IMR-90 (cell line): ENCODE measurements around the gene CDK5. TPM values are rescaled to one million over a fixed set of nuclear protein-coding genes. Genes with fewer than 3 reads are reported as not detected.

Experiments used
- ATAC-seq: fragments of 200-7000 bp; cut with Tn5 transposase; 2 replicates; pipeline ENCODE4 v1.9.1; 2020; ENCODE audit warnings: low read depth, mild to moderate bottlenecking, moderate library complexity
- BruUV-seq: library from RNA; stranded (reverse); fragments of 400-500 nt; replicated peaks from 2 replicates; lab custom pipeline; 2021; lab: Mats Ljungman, UMichigan
- CTCF ChIA-PET: fragments of 300-600 bp; formaldehyde crosslinking; extraction: SDS; loops from one replicate; lab custom pipeline; 2021; ENCODE audit warnings: antibody characterized with exemption; lab: Yijun Ruan, JAX
- POLR2A ChIA-PET: fragments of 300-600 bp; sonication (Branson Sonifier 250); formaldehyde crosslinking; loops from one replicate; lab custom pipeline; 2022; ENCODE audit warnings: antibody characterized with exemption; ENCODE audit not compliant: unreplicated experiment; lab: Charles Lee
- DNase-seq: peaks from one replicate; pipeline ENCODE4 v3.0.0; 2013
- H2AFZ ChIP-seq: replicated peaks from 2 replicates; pipeline ENCODE3; 2013; ENCODE audit warnings: low read length, mild to moderate bottlenecking; ENCODE audit not compliant: poor library complexity
- H2AK5ac ChIP-seq: 2 replicates; pipeline ENCODE4 v1.6.1; 2013; ENCODE audit warnings: low read depth, low read length, inconsistent platforms
- H2AK9ac ChIP-seq: replicated peaks from 2 replicates; pipeline ENCODE3; 2013; ENCODE audit warnings: mild to moderate bottlenecking, low read depth, low read length, moderate library complexity; ENCODE audit not compliant: poor library complexity
- H2BK120ac ChIP-seq: 2 replicates; pipeline ENCODE4 v1.6.1; 2013; ENCODE audit warnings: low read depth, low read length, inconsistent platforms
- H2BK15ac ChIP-seq: 3 replicates; pipeline ENCODE4 v1.6.1; 2013; ENCODE audit warnings: low read depth, low read length, inconsistent platforms
- H2BK20ac ChIP-seq: 2 replicates; pipeline ENCODE4 v1.6.1; 2013; ENCODE audit warnings: low read depth, mild to moderate bottlenecking, inconsistent platforms, low read length, moderate library complexity
- H2BK5ac ChIP-seq: 2 replicates; pipeline ENCODE4 v1.6.1; 2013; ENCODE audit warnings: mild to moderate bottlenecking, low read depth, low read length, inconsistent platforms; ENCODE audit not compliant: poor library complexity, severe bottlenecking
- H3K14ac ChIP-seq: replicated peaks from 2 replicates; pipeline ENCODE4 v1.6.1; 2013; ENCODE audit warnings: low read depth, low read length, inconsistent platforms
- H3K18ac ChIP-seq: 2 replicates; pipeline ENCODE4 v1.6.1; 2013; ENCODE audit warnings: low read depth, low read length, control low read depth
- H3K23ac ChIP-seq: 2 replicates; pipeline ENCODE4 v1.6.1; 2013; ENCODE audit warnings: low read depth, low read length, inconsistent platforms
- H3K27ac ChIP-seq: 2 replicates; pipeline ENCODE4 v1.5.1; 2013; ENCODE audit warnings: mild to moderate bottlenecking, control low read depth, low read length; ENCODE audit not compliant: insufficient read depth
- H3K27me3 ChIP-seq: 2 replicates; pipeline ENCODE4 v1.6.1; 2013; ENCODE audit warnings: low read length; ENCODE audit not compliant: control insufficient read depth, insufficient read depth
- H3K36me3 ChIP-seq: 2 replicates; pipeline ENCODE4 v1.6.1; 2013; ENCODE audit warnings: low read length, mixed read lengths; ENCODE audit not compliant: control insufficient read depth, insufficient read depth
- H3K4ac ChIP-seq: 2 replicates; pipeline ENCODE4 v1.6.1; 2013; ENCODE audit warnings: low read depth, low read length, inconsistent platforms
- H3K4me1 ChIP-seq: 2 replicates; pipeline ENCODE4 v1.6.1; 2013; ENCODE audit warnings: low read length, mixed read lengths; ENCODE audit not compliant: control insufficient read depth, insufficient read depth
- H3K4me2 ChIP-seq: 2 replicates; pipeline ENCODE4 v1.6.1; 2013; ENCODE audit warnings: low read depth, mild to moderate bottlenecking, control low read depth, low read length, moderate library complexity
- H3K4me3 ChIP-seq: 2 replicates; pipeline ENCODE4 v1.5.1; 2013; ENCODE audit warnings: low read depth, mild to moderate bottlenecking, control low read depth, low read length, moderate library complexity; ENCODE audit not compliant: insufficient read depth
- H3K56ac ChIP-seq: 2 replicates; pipeline ENCODE4 v1.6.1; 2013; ENCODE audit warnings: low read length, inconsistent platforms; ENCODE audit not compliant: insufficient read depth; ENCODE audit errors: extremely low read depth
- H3K79me1 ChIP-seq, 2 experiments: 2 replicates each; pipeline ENCODE4 v1.6.1; 2013; ENCODE audit warnings: low read length in 2 of 2, inconsistent platforms in 1 of 2, low read depth in 1 of 2
- H3K9ac ChIP-seq: 2 replicates; pipeline ENCODE4 v1.6.1; 2013; ENCODE audit warnings: low read depth, low read length, control low read depth
- H3K9me1 ChIP-seq: 2 replicates; pipeline ENCODE4 v1.6.1; 2013; ENCODE audit warnings: low read length, inconsistent platforms; ENCODE audit not compliant: insufficient read depth
- H3K9me3 ChIP-seq: 2 replicates; pipeline ENCODE4 v1.6.1; 2013; ENCODE audit warnings: low read length; ENCODE audit not compliant: control insufficient read depth, insufficient read depth
- H4K20me1 ChIP-seq: 2 replicates; pipeline ENCODE4 v1.6.1; 2013; ENCODE audit warnings: low read length, inconsistent platforms; ENCODE audit not compliant: insufficient read depth
- H4K5ac ChIP-seq: 2 replicates; pipeline ENCODE4 v1.6.1; 2013; ENCODE audit warnings: mild to moderate bottlenecking, low read depth, low read length, control low read depth
- H4K8ac ChIP-seq, 2 experiments: 2 replicates each; pipeline ENCODE4 v1.6.1; 2013; ENCODE audit warnings: low read depth in 2 of 2, low read length in 2 of 2, control low read depth in 1 of 2, inconsistent platforms in 1 of 2
- H4K91ac ChIP-seq: 2 replicates; pipeline ENCODE4 v1.6.1; 2013; ENCODE audit warnings: low read depth, low read length, inconsistent platforms; ENCODE audit not compliant: insufficient read depth
- BHLHE40 ChIP-seq: fragments of 150-350 bp; IDR thresholded peaks from 2 replicates; pipeline ENCODE4 v1.6.1; 2016; ENCODE audit warnings: mild to moderate bottlenecking, low read depth, low read length
- CEBPB ChIP-seq: IDR thresholded peaks from 2 replicates; pipeline ENCODE4 v1.6.1; 2012; ENCODE audit warnings: low read depth, low read length, improper control_type of control experiment
- CHD1 ChIP-seq: IDR thresholded peaks from 2 replicates; pipeline ENCODE4 v1.6.1; 2012; ENCODE audit warnings: low read depth, low read length, improper control_type of control experiment
- FOS ChIP-seq: fragments of 150-350 bp; IDR thresholded peaks from 2 replicates; pipeline ENCODE4 v1.6.1; 2016; ENCODE audit warnings: low read depth, low read length
- MAFK ChIP-seq: IDR thresholded peaks from 2 replicates; pipeline ENCODE4 v1.6.1; 2012; ENCODE audit warnings: low read depth, low read length, improper control_type of control experiment
- MAZ ChIP-seq: IDR thresholded peaks from 2 replicates; pipeline ENCODE4 v1.6.1; 2012; ENCODE audit warnings: low read depth, mild to moderate bottlenecking, low read length, improper control_type of control experiment, moderate library complexity, borderline replicate concordance
- MXI1 ChIP-seq: IDR thresholded peaks from 2 replicates; pipeline ENCODE4 v1.6.1; 2012; ENCODE audit warnings: low read depth, mild to moderate bottlenecking, low read length, moderate library complexity, borderline replicate concordance
- NFE2L2 ChIP-seq: fragments of 150-350 bp; IDR thresholded peaks from 2 replicates; pipeline ENCODE4 v1.6.1; 2016; ENCODE audit warnings: low read depth, mild to moderate bottlenecking, low read length
- POLR2A ChIP-seq: IDR thresholded peaks from 2 replicates; pipeline ENCODE4 v1.6.1; 2012; ENCODE audit warnings: mild to moderate bottlenecking, low read depth, low read length
- RAD21 ChIP-seq: IDR thresholded peaks from 2 replicates; pipeline ENCODE4 v1.6.1; 2012; ENCODE audit warnings: low read length, improper control_type of control experiment
- RCOR1 ChIP-seq: IDR thresholded peaks from 2 replicates; pipeline ENCODE4 v1.6.1; 2012; ENCODE audit warnings: mild to moderate bottlenecking, low read length, improper control_type of control experiment; ENCODE audit not compliant: insufficient replicate concordance
- RFX5 ChIP-seq: IDR thresholded peaks from 2 replicates; pipeline ENCODE4 v1.8.0; 2012; ENCODE audit warnings: low read depth, mild to moderate bottlenecking, low read length, moderate library complexity
- SMC3 ChIP-seq: fragments of 150-350 bp; IDR thresholded peaks from 2 replicates; pipeline ENCODE4 v1.6.1; 2016; ENCODE audit warnings: low read depth, mild to moderate bottlenecking, antibody characterized with exemption, low read length, moderate library complexity
- WGBS, 2 experiments: methylation state at CpG; one replicate each; pipeline versions ENCODE4 v1.1.5 to v1.1.7; 2013; ENCODE audit warnings: missing lambda C conversion rate in 2 of 2; ENCODE audit not compliant: insufficient read length in 1 of 2; ENCODE audit errors: extremely low coverage in 2 of 2; 5-methylcytosine and 5-hydroxymethylcytosine counted together
- dilution Hi-C: fragments of 300-500 bp; cut with HindIII; formaldehyde crosslinking; loops from one replicate; pipeline ENCODE4 v1.14.3; 2018; ENCODE audit warnings: low sequenced_read_pairs; ENCODE audit not compliant: unreplicated experiment
- in situ Hi-C: fragments of 300-500 bp; cut with MboI; formaldehyde crosslinking; loops from 3 replicates; pipeline ENCODE4 v1.14.3; 2019; ENCODE audit warnings: low sequenced_read_pairs, inconsistent platforms, mixed read lengths
- intact Hi-C: fragments of 100-400 bp; cut with micrococcal nuclease; formaldehyde crosslinking; loops from 2 replicates; pipeline ENCODE4 v1.10.0; 2022
- polyA plus RNA-seq, 3 experiments: library from polyadenylated mRNA; depleted of rRNA; stranded (reverse); fragments of >200 nt; gene quantifications; 2 replicates each; pipeline ENCODE4 v1.2.3, GENCODE V29; 2012; ENCODE audit warnings: low replicate concordance in 1 of 3
- total RNA-seq: library from RNA; depleted of rRNA; stranded (reverse); fragments of >200 nt; gene quantifications from 2 replicates; pipeline ENCODE4 v1.2.3, GENCODE V29; 2012
- TF ChIP-seq, protein P1 (sequence below): fragments of 150-350 bp; IDR thresholded peaks from 2 replicates; pipeline ENCODE4 v1.6.1; 2017; ENCODE audit warnings: mild to moderate bottlenecking, antibody characterized with exemption, low read length, low read depth
- TF ChIP-seq, protein P2 (sequence below): conservative IDR thresholded peaks from 2 replicates; pipeline ENCODE4 v1.5.1; 2012; ENCODE audit warnings: mild to moderate bottlenecking, low read depth, low read length, improper control_type of control experiment

CDK5 gene
- total and polyA plus RNA-seq, 2 of the 4 experiments (the other 2 are of a cell fraction) = 22.4 to 34.8 TPM

DNA sequence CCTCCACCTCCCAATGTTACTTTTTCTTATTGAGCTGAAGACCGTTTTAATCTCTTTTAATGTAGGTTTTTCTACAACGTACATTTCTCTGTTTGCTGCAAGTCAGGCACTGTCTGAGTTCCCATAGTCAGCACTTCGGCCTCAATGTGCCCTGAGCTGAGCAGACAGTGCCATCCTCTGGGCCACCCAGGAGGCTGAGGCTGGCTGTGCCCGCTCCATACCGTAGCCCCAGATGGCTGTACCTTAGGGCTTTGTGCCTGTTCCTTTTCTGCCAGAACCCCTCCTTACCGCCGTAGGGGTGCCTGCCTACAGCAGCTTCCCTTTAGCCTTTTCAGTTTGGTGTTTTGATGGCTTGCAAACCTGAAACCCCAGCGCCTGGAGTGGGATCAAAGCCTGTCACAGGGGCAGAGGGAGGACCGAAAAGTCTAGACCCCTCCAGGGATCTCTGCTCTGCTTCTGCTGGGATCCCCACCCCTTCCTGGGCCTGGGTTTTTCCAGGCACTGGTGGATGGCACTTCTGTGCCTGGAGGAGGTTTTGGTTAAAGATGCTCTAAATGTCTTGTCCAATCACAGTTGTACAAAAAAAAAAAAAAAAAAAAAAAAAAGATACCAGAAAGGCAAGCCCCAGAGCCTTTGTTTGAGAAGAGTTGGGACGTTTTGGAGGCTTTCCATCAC, 37.6 kb upstream of the CDK5 start:
- peak overlapping the region; percentile 26 for H2AK9ac ChIP-seq
- H3K27ac ChIP-seq = no peak overlapping the region; the same call in 1 of the 2 replicates
- H2AFZ ChIP-seq = no peak overlapping the region
- H3K4ac ChIP-seq = no peak overlapping the region
- no peak overlapping the region for H4K5ac ChIP-seq
- WGBS, 2 experiments = 85% methylated on average over 5 of the region's 10 CpGs; no CpG with 5 or more reads in 1 of the 2 experiments
- TF ChIP-seq SMC3 (no peak), CHD1 (no peak), POLR2A (no peak), BHLHE40 (no peak), RFX5 (no peak), FOS (no peak), NFE2L2 (no peak), RAD21 (no peak), CEBPB (no peak), MAFK (0 out of 2 replicates have a peak, but pooled peaks have one; percentile 8), MXI1 (no peak), MAZ (no peak), RCOR1 (no peak)
- TF ChIP-seq, protein P1, sequence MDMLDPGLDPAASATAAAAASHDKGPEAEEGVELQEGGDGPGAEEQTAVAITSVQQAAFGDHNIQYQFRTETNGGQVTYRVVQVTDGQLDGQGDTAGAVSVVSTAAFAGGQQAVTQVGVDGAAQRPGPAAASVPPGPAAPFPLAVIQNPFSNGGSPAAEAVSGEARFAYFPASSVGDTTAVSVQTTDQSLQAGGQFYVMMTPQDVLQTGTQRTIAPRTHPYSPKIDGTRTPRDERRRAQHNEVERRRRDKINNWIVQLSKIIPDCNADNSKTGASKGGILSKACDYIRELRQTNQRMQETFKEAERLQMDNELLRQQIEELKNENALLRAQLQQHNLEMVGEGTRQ = no peak
- TF ChIP-seq, protein P2, sequence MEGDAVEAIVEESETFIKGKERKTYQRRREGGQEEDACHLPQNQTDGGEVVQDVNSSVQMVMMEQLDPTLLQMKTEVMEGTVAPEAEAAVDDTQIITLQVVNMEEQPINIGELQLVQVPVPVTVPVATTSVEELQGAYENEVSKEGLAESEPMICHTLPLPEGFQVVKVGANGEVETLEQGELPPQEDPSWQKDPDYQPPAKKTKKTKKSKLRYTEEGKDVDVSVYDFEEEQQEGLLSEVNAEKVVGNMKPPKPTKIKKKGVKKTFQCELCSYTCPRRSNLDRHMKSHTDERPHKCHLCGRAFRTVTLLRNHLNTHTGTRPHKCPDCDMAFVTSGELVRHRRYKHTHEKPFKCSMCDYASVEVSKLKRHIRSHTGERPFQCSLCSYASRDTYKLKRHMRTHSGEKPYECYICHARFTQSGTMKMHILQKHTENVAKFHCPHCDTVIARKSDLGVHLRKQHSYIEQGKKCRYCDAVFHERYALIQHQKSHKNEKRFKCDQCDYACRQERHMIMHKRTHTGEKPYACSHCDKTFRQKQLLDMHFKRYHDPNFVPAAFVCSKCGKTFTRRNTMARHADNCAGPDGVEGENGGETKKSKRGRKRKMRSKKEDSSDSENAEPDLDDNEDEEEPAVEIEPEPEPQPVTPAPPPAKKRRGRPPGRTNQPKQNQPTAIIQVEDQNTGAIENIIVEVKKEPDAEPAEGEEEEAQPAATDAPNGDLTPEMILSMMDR = 0 out of 2 replicates have a peak, but pooled peaks have one; percentile 1
- no peak overlapping the region for H3K23ac ChIP-seq
- H3K14ac ChIP-seq = no peak overlapping the region; the same call in 1 of the 2 replicates
- no peak overlapping the region for H3K4me3 ChIP-seq
- no peak overlapping the region for H2BK15ac ChIP-seq
- H2BK5ac ChIP-seq = no peak overlapping the region
- H3K4me2 ChIP-seq = no peak overlapping the region
- peaks cover 11% of the 10 kb centered on the region; the same call in 1 of the 2 replicates for H3K36me3 ChIP-seq
- POLR2A ChIA-PET = no interaction called here
- intact Hi-C loops (no loop called here), dilution Hi-C loops (no loop called here), in situ Hi-C loops (no loop called here)
- H3K9me3 ChIP-seq = no peaks in the 10 kb centered on the region
- H2BK120ac ChIP-seq = no peak overlapping the region
- no peak for DNase-seq
- ATAC-seq = no peak
- H3K9me1 ChIP-seq = peaks cover 12% of the 10 kb centered on the region; the same call in 1 of the 2 replicates
- H2AK5ac ChIP-seq = no peak overlapping the region; the same call in 1 of the 2 replicates
- H2BK20ac ChIP-seq = no peak overlapping the region
- H4K91ac ChIP-seq = no peak overlapping the region
- H3K18ac ChIP-seq = no peak overlapping the region
- peaks cover 6 to 85% of the 10 kb centered on the region in 2 experiments; a peak in 3 of 4 replicates for H3K79me1 ChIP-seq
- H4K20me1 ChIP-seq = peaks cover 91% of the 10 kb centered on the region
- no peaks in the 10 kb centered on the region for H3K27me3 ChIP-seq
- H3K9ac ChIP-seq = no peak overlapping the region
- peaks cover 11% of the 10 kb centered on the region for H3K4me1 ChIP-seq
- H3K56ac ChIP-seq = no peak overlapping the region
- BruUV-seq = no TSS peak
- H4K8ac ChIP-seq = no peak overlapping the region
- CTCF ChIA-PET = interaction anchor here (1.3 kb wide), 1 partner anchor 15 kb away, joined by 4 read pairs; no protein-coding TSS in a partner anchor
